NK-92 treated with Interleukin-12 subunit alpha and Interleukin-12 subunit beta, amount 100 ng/mL, for 24 hours (cell line): Measurements from ENCODE around the gene TMPRSS9.

Experiments
- DNase-seq: peaks from one replicate; lab custom pipeline; 2025; lab: John Stamatoyannopoulos, UW

Gene TMPRSS9

GRCh38 chr19:2329501-2329916 lies 30.6 kb upstream of the TMPRSS9 start:
- no peak for DNase-seq

GRCh38 chr19:2330255-2330631 lies 29.8 kb upstream of the TMPRSS9 start:
- DNase-seq, result no peak

- DNase-seq, result no peak
Observed at GRCh38 chr19:2330632-2331284, 29.3 kb upstream of the TMPRSS9 start.

- DNase-seq, result no peak
Observed at GRCh38 chr19:2331601-2332246, 28.3 kb upstream of the TMPRSS9 start.

GRCh38 chr19:2332341-2333026 lies 27.6 kb upstream of the TMPRSS9 start:
- no peak for DNase-seq

- no peak for DNase-seq
Observed at GRCh38 chr19:2333027-2333806, 26.8 kb upstream of the TMPRSS9 start.

- DNase-seq, result no peak
Observed at GRCh38 chr19:2333807-2334211, 26.3 kb upstream of the TMPRSS9 start.

- DNase-seq, result no peak
Observed at GRCh38 chr19:2334426-2334825, 25.6 kb upstream of the TMPRSS9 start.

- no peak for DNase-seq
Observed at GRCh38 chr19:2334986-2335846, 24.8 kb upstream of the TMPRSS9 start.

GRCh38 chr19:2335848-2336247 lies 24.2 kb upstream of the TMPRSS9 start:
- DNase-seq, result no peak

GRCh38 chr19:2336528-2337328 lies 23.3 kb upstream of the TMPRSS9 start:
- DNase-seq, result no peak

- no peak for DNase-seq
Observed at GRCh38 chr19:2337329-2337707, 22.7 kb upstream of the TMPRSS9 start.

- DNase-seq, result no peak
Observed at GRCh38 chr19:2338055-2338615, 21.9 kb upstream of the TMPRSS9 start.

- no peak for DNase-seq
Observed at GRCh38 chr19:2338751-2339643, 21.1 kb upstream of the TMPRSS9 start.

GRCh38 chr19:2339644-2340310 lies 20.3 kb upstream of the TMPRSS9 start:
- no peak for DNase-seq

- no peak for DNase-seq
Observed at GRCh38 chr19:2340496-2341243, 19.4 kb upstream of the TMPRSS9 start.

GRCh38 chr19:2341244-2341751 lies 18.8 kb upstream of the TMPRSS9 start:
- DNase-seq, result no peak

GRCh38 chr19:2341982-2342381 lies 18.1 kb upstream of the TMPRSS9 start:
- DNase-seq, result no peak
